Right lobe of liver (tissue), 6 donors: ENCODE data around the gene OR10H5. TPM values are rescaled to one million over a fixed set of nuclear protein-coding genes. Genes with fewer than 3 reads are reported as not detected.
"Not testable (repeated sequence)": the region's sequence is repeated elsewhere in the genome, so short reads cannot be mapped to it uniquely, and the experiment has no call there.

ENCODE experiments used
- ATAC-seq, 4 donors: fragments of 200-7000 bp; cut with Tn5 transposase; one replicate each; pipeline ENCODE4 v1.9.1; 2020; ENCODE audit warnings: mild to moderate bottlenecking in 4 of 4, moderate library complexity in 4 of 4
- DNase-seq, 3 donors: peaks; one replicate each; pipeline ENCODE4 v3.0.0-alpha.2; 2020
- H3K27ac ChIP-seq, 3 donors: fragments of 200-600 bp; one replicate each; pipeline ENCODE4 v1.8.0; 2022
- H3K27me3 ChIP-seq, 2 donors: fragments of 200-600 bp; one replicate each; pipeline ENCODE4 v1.8.0; 2022
- H3K36me3 ChIP-seq, 4 donors: fragments of 200-600 bp; sonication (generic) in 1 of 4; one replicate each; pipeline versions ENCODE4 v1.5.1 to v1.8.0; 2017 to 2022; ENCODE audit warnings: control low read depth in 1 of 4
- H3K4me1 ChIP-seq, 4 donors: fragments of 200-600 bp; sonication (generic) in 1 of 4; one replicate each; pipeline versions ENCODE4 v1.5.1 to v1.8.0; 2017 to 2022; ENCODE audit warnings: control low read depth in 1 of 4
- H3K4me3 ChIP-seq, 3 donors: fragments of 200-600 bp; one replicate each; pipeline ENCODE4 v1.8.0; 2022
- H3K9me3 ChIP-seq, 4 donors: fragments of 200-600 bp; sonication (generic) in 1 of 4; one replicate each; pipeline versions ENCODE4 v1.5.1 to v1.8.0; 2017 to 2022; ENCODE audit warnings: control low read depth in 1 of 4
- CTCF ChIP-seq, 4 donors: fragments of 200-600 bp in 3 of 4; fragments of 450-650 bp in 1 of 4; IDR thresholded peaks; one replicate each; pipeline versions ENCODE4 v1.5.1 to v1.8.0; 2016 to 2022; ENCODE audit warnings: antibody characterized with exemption in 4 of 4, mild to moderate bottlenecking in 2 of 4
- POLR2A ChIP-seq: fragments of 450-650 bp; IDR thresholded peaks from one replicate; pipeline ENCODE4 v1.6.1; 2017; ENCODE audit warnings: antibody characterized with exemption, mild to moderate bottlenecking
- WGBS: methylation state at CpG from one replicate; pipeline ENCODE4 v1.1.6; 2018; ENCODE audit warnings: low coverage, low lambda C conversion rate; ENCODE audit not compliant: insufficient coverage; ENCODE audit errors: missing lambda C conversion rate; 5-methylcytosine and 5-hydroxymethylcytosine counted together
- intact Hi-C, 2 donors: fragments of 100-400 bp; cut with DNase I; formaldehyde crosslinking; loops; one replicate each; pipeline versions ENCODE4 v1.11.2 to v1.14.1; 2022
- total RNA-seq, 6 experiments: library from RNA; depleted of rRNA in 2 of 6; stranded (reverse); fragments of >200 nt in 2 of 6; fragmentation: NEBNext Ultra II Directional in 3 of 6; extraction: Animal tissue kit (Norgen Biotek cat#: 25700) in 3 of 6; gene quantifications; one replicate each; pipeline versions ENCODE4 v1.1.0 to v1.2.4, GENCODE V29; 2016 to 2023
- donor health status: DM: no; HTN: yes; CAD: no.
- donor health status: DM: no; HTN: no; CAD: no.
- donor health status: DM: no; HTN: no; CAD: no.
- donor health status: DM: no; HTN: yes; CAD: no.
- donor health status: DM: no; HTN: yes; CAD: no.

Gene OR10H5
- total RNA-seq, 6 experiments from 2014 or later: not detected

- WGBS: 65% methylated on average over 9 of the region's 11 CpGs
- H3K9me3 ChIP-seq: no peaks in the 10 kb centered on the region
- no peak overlapping the region for H3K4me3 ChIP-seq
These were observed 54.6 kb downstream of the OR10H5 start for GRCh38 chr19:15841875-15842569.

GRCh38 chr19:15843203-15843893, 55.9 kb downstream of the OR10H5 start:
- TF ChIP-seq POLR2A (no peak), CTCF (IDR thresholded peaks at IDR 0.05) (no peak)
- H3K4me1 ChIP-seq: no peaks in the 10 kb centered on the region
- H3K9me3 ChIP-seq: no peaks in the 10 kb centered on the region
- no peak for DNase-seq
- H3K27ac ChIP-seq: no peak overlapping the region
- ATAC-seq: no peak
- H3K4me3 ChIP-seq: no peak overlapping the region
- H3K27me3 ChIP-seq: no peaks in the 10 kb centered on the region
- H3K36me3 ChIP-seq: no peaks in the 10 kb centered on the region
- intact Hi-C loops: no loop called here
- WGBS: 40% methylated on average over 4 of the region's 5 CpGs

More at GRCh38 chr19:15841875-15842569, 54.6 kb downstream of the OR10H5 start:
- H3K4me1 ChIP-seq: peaks cover 0 to 5% (median 0%) of the 10 kb centered on the region in 4 donors
- intact Hi-C loops: no loop called here
- H3K27ac ChIP-seq: no peak overlapping the region
- no peaks in the 10 kb centered on the region for H3K27me3 ChIP-seq
- ATAC-seq (no peak), DNase-seq (no peak)
- TF ChIP-seq POLR2A: no peak
- peak in 1 of 4 donors; percentile 18 for TF ChIP-seq CTCF (IDR thresholded peaks at IDR 0.05)
- no peaks in the 10 kb centered on the region for H3K36me3 ChIP-seq

- H3K4me3 ChIP-seq, H3K36me3 ChIP-seq, H3K27ac ChIP-seq, H3K27me3 ChIP-seq, H3K4me1 ChIP-seq, intact Hi-C loops, H3K9me3 ChIP-seq: not testable (repeated sequence)
- ATAC-seq: peak; percentile 43 to 66 (median 56)
- DNase-seq: peak; percentile 52 to 74 (median 69)
- 23% methylated on average over 8 of the region's 8 CpGs for WGBS
These were observed 56.4 kb downstream of the OR10H5 start for GRCh38 chr19:15843894-15844222.

- DNase-seq: no peak
- WGBS: 84% methylated on average over 3 of the region's 6 CpGs
- Histone ChIP-seq H3K36me3 (no peaks in the 10 kb centered on the region), H3K4me3 (no peak overlapping the region), H3K27ac (no peak overlapping the region), H3K9me3 (no peaks in the 10 kb centered on the region), H3K4me1 (no peaks in the 10 kb centered on the region), H3K27me3 (no peaks in the 10 kb centered on the region)
- TF ChIP-seq CTCF (IDR thresholded peaks at IDR 0.05): no peak
- no peak for TF ChIP-seq POLR2A
- ATAC-seq: no peak
- intact Hi-C loops: no loop called here
These were observed 59.5 kb downstream of the OR10H5 start for GRCh38 chr19:15846923-15847322.

GRCh38 chr19:15850385-15850784, 62.9 kb downstream of the OR10H5 start:
- H3K36me3 ChIP-seq: no peaks in the 10 kb centered on the region
- intact Hi-C loops: no loop called here
- ATAC-seq (no peak), DNase-seq (no peak)
- no peak overlapping the region for H3K27ac ChIP-seq
- no peak overlapping the region for H3K4me3 ChIP-seq
- 82% methylated on average over 3 of the region's 3 CpGs for WGBS
- TF ChIP-seq POLR2A: no peak
- TF ChIP-seq CTCF (IDR thresholded peaks at IDR 0.05): no peak
- no peaks in the 10 kb centered on the region for H3K27me3 ChIP-seq
- no peaks in the 10 kb centered on the region for H3K9me3 ChIP-seq
- no peaks in the 10 kb centered on the region for H3K4me1 ChIP-seq
